Neuronal stem cell (in vitro differentiated cells): ENCODE data around the gene LYST.

ENCODE experiments used
- DNase-seq: peaks from one replicate; pipeline ENCODE4 v3.0.0-alpha.2; 2013; ENCODE audit warnings: low spot score
- H2AFZ ChIP-seq: one replicate; pipeline ENCODE4 v1.6.1; 2013; ENCODE audit warnings: mild to moderate bottlenecking, low read length, inconsistent platforms
- H2AK5ac ChIP-seq: 2 replicates; pipeline ENCODE4 v1.6.1; 2013; ENCODE audit warnings: low read depth, mild to moderate bottlenecking, inconsistent platforms, low read length, moderate library complexity, mixed read lengths
- H2BK120ac ChIP-seq: 2 replicates; pipeline ENCODE4 v1.6.1; 2013; ENCODE audit warnings: low read depth, mild to moderate bottlenecking, inconsistent platforms, low read length, moderate library complexity, mixed read lengths
- H2BK12ac ChIP-seq: one replicate; pipeline ENCODE4 v1.6.1; 2013; ENCODE audit warnings: low read length, inconsistent platforms
- H2BK15ac ChIP-seq: 2 replicates; pipeline ENCODE4 v1.6.1; 2013; ENCODE audit warnings: mild to moderate bottlenecking, low read length, inconsistent platforms, mixed read lengths
- H2BK5ac ChIP-seq: one replicate; pipeline ENCODE4 v1.6.1; 2013; ENCODE audit warnings: inconsistent platforms, mild to moderate bottlenecking, low read length, moderate library complexity
- H3K14ac ChIP-seq: one replicate; pipeline ENCODE4 v1.6.1; 2013; ENCODE audit warnings: low read length, inconsistent platforms
- H3K18ac ChIP-seq: 2 replicates; pipeline ENCODE4 v1.6.1; 2013; ENCODE audit warnings: low read length, inconsistent platforms
- H3K23ac ChIP-seq: 2 replicates; pipeline ENCODE4 v1.6.1; 2013; ENCODE audit warnings: low read depth, mild to moderate bottlenecking, mixed read lengths, low read length, inconsistent platforms; ENCODE audit not compliant: poor library complexity
- H3K27ac ChIP-seq: replicated peaks from 3 replicates; pipeline ENCODE4 v1.5.1; 2013; ENCODE audit warnings: low read length, inconsistent platforms
- H3K27me3 ChIP-seq, 3 experiments: 2 replicates each; pipeline ENCODE4 v1.6.1; 2013; ENCODE audit warnings: low read length in 3 of 3, mild to moderate bottlenecking in 2 of 3, inconsistent platforms in 1 of 3, low read depth in 1 of 3, mixed read lengths in 1 of 3, moderate library complexity in 1 of 3; ENCODE audit not compliant: control insufficient read depth in 3 of 3, insufficient read depth in 3 of 3
- H3K36me3 ChIP-seq, 2 donors: replicated peaks in 1 of 2; 2 replicates each; pipeline ENCODE4 v1.6.1; 2013; ENCODE audit warnings: low read length in 2 of 2; ENCODE audit not compliant: control insufficient read depth in 2 of 2, insufficient read depth in 2 of 2
- H3K4ac ChIP-seq: 2 replicates; pipeline ENCODE4 v1.6.1; 2013; ENCODE audit warnings: inconsistent platforms, mild to moderate bottlenecking, low read length, moderate library complexity
- H3K4me1 ChIP-seq, 2 donors: 1 replicate in 1 of 2; 2 replicates in 1 of 2; pipeline ENCODE4 v1.6.1; 2013; ENCODE audit warnings: low read length in 2 of 2, low read depth in 1 of 2; ENCODE audit not compliant: control insufficient read depth in 2 of 2, insufficient read depth in 1 of 2
- H3K4me2 ChIP-seq: one replicate; pipeline ENCODE4 v1.6.1; 2013; ENCODE audit warnings: mild to moderate bottlenecking, low read length, inconsistent platforms; ENCODE audit not compliant: insufficient read depth, poor library complexity, severe bottlenecking
- H3K4me3 ChIP-seq, 2 donors: 2 replicates each; pipeline ENCODE4 v1.5.1; 2013; ENCODE audit warnings: low read length in 2 of 2, mild to moderate bottlenecking in 2 of 2, inconsistent platforms in 1 of 2, moderate library complexity in 1 of 2
- H3K79me1 ChIP-seq: one replicate; pipeline ENCODE4 v1.6.1; 2013; ENCODE audit warnings: low read depth, mild to moderate bottlenecking, inconsistent platforms, low read length, moderate library complexity
- H3K9ac ChIP-seq: one replicate; pipeline ENCODE4 v1.6.1; 2013; ENCODE audit warnings: mild to moderate bottlenecking, low read depth, low read length, inconsistent platforms; ENCODE audit not compliant: poor library complexity
- H3K9me3 ChIP-seq, 2 donors: replicated peaks in 1 of 2; 2 replicates each; pipeline versions ENCODE3 to v1.6.1; 2013; ENCODE audit warnings: low read length in 2 of 2, mild to moderate bottlenecking in 2 of 2, inconsistent platforms in 1 of 2, low read depth in 1 of 2, mixed read lengths in 1 of 2, moderate library complexity in 1 of 2; ENCODE audit not compliant: control insufficient read depth in 2 of 2, insufficient read depth in 1 of 2
- H4K8ac ChIP-seq: one replicate; pipeline ENCODE4 v1.6.1; 2013; ENCODE audit warnings: low read depth, mild to moderate bottlenecking, inconsistent platforms, low read length, moderate library complexity
- H4K91ac ChIP-seq: one replicate; pipeline ENCODE4 v1.6.1; 2013; ENCODE audit warnings: low read length, low read depth, mild to moderate bottlenecking, inconsistent platforms; ENCODE audit not compliant: poor library complexity
- WGBS, 2 donors: extraction: QIAGEN DNeasy Blood & Tissue Kit; methylation state at CpG; one replicate each; pipeline ENCODE4 v1.1.7; 2013; ENCODE audit warnings: missing lambda C conversion rate in 2 of 2, mixed read lengths in 1 of 2; ENCODE audit not compliant: insufficient read length in 2 of 2, insufficient replicate concordance in 1 of 2; ENCODE audit errors: extremely low coverage in 2 of 2; 5-methylcytosine and 5-hydroxymethylcytosine counted together

The LYST gene

DNA sequence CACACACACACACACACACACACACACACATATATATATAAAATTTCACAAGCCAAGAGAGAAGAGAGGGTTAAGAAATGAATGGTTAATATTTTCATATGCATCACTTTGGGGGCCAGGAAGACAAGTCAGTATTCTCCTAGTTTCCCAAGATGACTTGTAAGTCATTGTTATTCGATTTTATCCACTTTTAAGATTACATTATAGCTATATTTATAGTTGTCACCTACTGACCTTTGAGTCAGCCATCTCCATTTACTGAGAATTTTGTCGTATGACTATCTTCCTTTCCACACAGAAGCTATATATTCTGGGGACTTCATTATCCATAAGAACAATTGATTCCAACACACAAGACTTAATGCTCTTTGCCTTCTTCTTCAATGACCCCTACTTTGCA, 8.9 kb downstream of the LYST start:
- no peak overlapping the region for H2BK5ac ChIP-seq
- WGBS, 2 donors = no CpG with 5 or more reads among the region's 2 CpGs
- no peak overlapping the region for H3K14ac ChIP-seq
- H4K91ac ChIP-seq = no peak overlapping the region
- H3K4me1 ChIP-seq = peaks cover 3 to 4% of the 10 kb centered on the region in 2 donors
- H2AFZ ChIP-seq = no peak overlapping the region
- no peak overlapping the region for H3K9ac ChIP-seq
- no peak for DNase-seq
- no peak overlapping the region for H2AK5ac ChIP-seq
- H2BK120ac ChIP-seq = no peak overlapping the region
- H3K36me3 ChIP-seq = no peaks in the 10 kb centered on the region
- H2BK15ac ChIP-seq = no peak overlapping the region
- no peaks in the 10 kb centered on the region for H3K27me3 ChIP-seq
- no peak overlapping the region for H3K18ac ChIP-seq
- no peak overlapping the region for H3K23ac ChIP-seq
- no peaks in the 10 kb centered on the region for H3K79me1 ChIP-seq
- no peak overlapping the region for H3K4me3 ChIP-seq
- H3K4ac ChIP-seq = no peak overlapping the region
- H2BK12ac ChIP-seq = no peak overlapping the region
- H3K9me3 ChIP-seq = no peaks in the 10 kb centered on the region
- H3K4me2 ChIP-seq = no peak overlapping the region
- no peak overlapping the region for H4K8ac ChIP-seq
- H3K27ac ChIP-seq = no peak overlapping the region

GRCh38 chr1:235855811-235856429, 10.8 kb downstream of the LYST start:
- Histone ChIP-seq H2BK15ac (no peak overlapping the region), H3K9me3 (no peaks in the 10 kb centered on the region), H3K4me1 (peaks cover 3 to 4% of the 10 kb centered on the region in 2 donors), H3K14ac (no peak overlapping the region), H3K79me1 (no peaks in the 10 kb centered on the region), H3K4ac (no peak overlapping the region), H3K9ac (no peak overlapping the region), H3K18ac (no peak overlapping the region), H3K27ac (no peak overlapping the region), H3K4me2 (no peak overlapping the region), H3K36me3 (no peaks in the 10 kb centered on the region), H2AK5ac (no peak overlapping the region), H2BK5ac (no peak overlapping the region), H4K91ac (no peak overlapping the region), H3K4me3 (no peak overlapping the region), H2BK12ac (no peak overlapping the region), H4K8ac (no peak overlapping the region), H2BK120ac (no peak overlapping the region), H2AFZ (no peak overlapping the region), H3K27me3 (no peaks in the 10 kb centered on the region), H3K23ac (no peak overlapping the region)
- no CpG with 5 or more reads among the region's 1 CpG for WGBS, 2 donors
- no peak for DNase-seq

GRCh38 chr1:235854347-235854746, 12.4 kb downstream of the LYST start:
- no peaks in the 10 kb centered on the region for H3K79me1 ChIP-seq
- H3K4me2 ChIP-seq = no peak overlapping the region
- H4K8ac ChIP-seq = no peak overlapping the region
- peaks cover 3 to 4% of the 10 kb centered on the region in 2 donors for H3K4me1 ChIP-seq
- no peak overlapping the region for H2BK120ac ChIP-seq
- H2BK12ac ChIP-seq = no peak overlapping the region
- no peak overlapping the region for H3K14ac ChIP-seq
- no peak overlapping the region for H3K23ac ChIP-seq
- no peak overlapping the region for H3K9ac ChIP-seq
- no peak for DNase-seq
- H3K27me3 ChIP-seq = no peaks in the 10 kb centered on the region
- no peak overlapping the region for H2AK5ac ChIP-seq
- no peak overlapping the region for H3K4ac ChIP-seq
- H3K9me3 ChIP-seq = no peaks in the 10 kb centered on the region
- no peak overlapping the region for H2AFZ ChIP-seq
- no CpG with 5 or more reads among the region's 3 CpGs for WGBS, 2 donors
- H3K36me3 ChIP-seq = no peaks in the 10 kb centered on the region
- no peak overlapping the region for H4K91ac ChIP-seq
- H3K27ac ChIP-seq = no peak overlapping the region
- H2BK15ac ChIP-seq = no peak overlapping the region
- no peak overlapping the region for H3K18ac ChIP-seq
- H2BK5ac ChIP-seq = no peak overlapping the region
- no peak overlapping the region for H3K4me3 ChIP-seq

- Histone ChIP-seq H3K9ac (no peak overlapping the region), H2BK15ac (no peak overlapping the region), H2AK5ac (no peak overlapping the region), H3K4me1 (peaks cover 2 to 3% of the 10 kb centered on the region in 2 donors), H2BK12ac (no peak overlapping the region), H3K23ac (no peak overlapping the region), H3K27ac (no peak overlapping the region), H3K4ac (no peak overlapping the region), H3K14ac (no peak overlapping the region), H2BK5ac (no peak overlapping the region), H3K27me3 (no peaks in the 10 kb centered on the region), H3K36me3 (no peaks in the 10 kb centered on the region), H3K4me3 (no peak overlapping the region), H2AFZ (no peak overlapping the region), H4K8ac (no peak overlapping the region), H3K4me2 (no peak overlapping the region), H3K79me1 (no peaks in the 10 kb centered on the region), H4K91ac (no peak overlapping the region), H3K18ac (no peak overlapping the region), H2BK120ac (no peak overlapping the region), H3K9me3 (no peaks in the 10 kb centered on the region)
- no CpG with 5 or more reads among the region's 7 CpGs for WGBS, 2 donors
- no peak for DNase-seq
Measured at GRCh38 chr1:235853653-235854052, 13.1 kb downstream of the LYST start.
